Mesenchymal stem cell (in vitro differentiated cells and primary cell): ENCODE data around the gene ATP2A3.

Source experiments
- DNase-seq: peaks from one replicate; pipeline ENCODE4 v3.0.0-alpha.2; 2013
- H2AFZ ChIP-seq: one replicate; pipeline ENCODE4 v1.6.1; 2013; ENCODE audit warnings: low read depth, mild to moderate bottlenecking, control low read depth, inconsistent platforms, low read length, moderate library complexity
- H2AK5ac ChIP-seq: 2 replicates; pipeline ENCODE4 v1.6.1; 2013; ENCODE audit warnings: low read length, moderate library complexity, mild to moderate bottlenecking, inconsistent platforms; ENCODE audit not compliant: severe bottlenecking
- H2BK120ac ChIP-seq: one replicate; pipeline ENCODE4 v1.6.1; 2013; ENCODE audit warnings: low read depth, mild to moderate bottlenecking, inconsistent platforms, low read length, moderate library complexity
- H2BK12ac ChIP-seq, 2 experiments: one replicate each; pipeline ENCODE4 v1.6.1; 2013; ENCODE audit warnings: inconsistent platforms in 2 of 2, low read length in 2 of 2, mild to moderate bottlenecking in 2 of 2, moderate library complexity in 2 of 2, control low read depth in 1 of 2
- H2BK15ac ChIP-seq: one replicate; pipeline ENCODE4 v1.6.1; 2013; ENCODE audit warnings: mild to moderate bottlenecking, low read depth, inconsistent platforms; ENCODE audit not compliant: poor library complexity, severe bottlenecking
- H2BK5ac ChIP-seq: 2 replicates; pipeline ENCODE4 v1.6.1; 2013; ENCODE audit warnings: low read depth, mild to moderate bottlenecking, low read length, control low read depth, inconsistent platforms; ENCODE audit not compliant: poor library complexity, severe bottlenecking
- H3K14ac ChIP-seq, 2 experiments: one replicate each; pipeline ENCODE4 v1.6.1; 2013; ENCODE audit warnings: inconsistent platforms in 2 of 2, low read length in 2 of 2, control low read depth in 1 of 2, mild to moderate bottlenecking in 1 of 2, moderate library complexity in 1 of 2
- H3K18ac ChIP-seq, 2 experiments: one replicate each; pipeline ENCODE4 v1.6.1; 2013; ENCODE audit warnings: inconsistent platforms in 2 of 2, low read length in 2 of 2, control low read depth in 1 of 2, low read depth in 1 of 2, mild to moderate bottlenecking in 1 of 2
- H3K23ac ChIP-seq, 2 experiments: one replicate each; pipeline ENCODE4 v1.6.1; 2013; ENCODE audit warnings: inconsistent platforms in 2 of 2, low read length in 2 of 2, mild to moderate bottlenecking in 2 of 2, moderate library complexity in 2 of 2, control low read depth in 1 of 2
- H3K27ac ChIP-seq: 2 replicates; pipeline ENCODE4 v1.5.1; 2013; ENCODE audit warnings: mild to moderate bottlenecking, moderate library complexity, low read length, control low read depth, inconsistent platforms; ENCODE audit not compliant: poor library complexity, severe bottlenecking
- H3K27me3 ChIP-seq, 2 experiments: 2 replicates each; pipeline versions ENCODE4 v1.6.1 to v1.7.0; 2013; ENCODE audit warnings: low read length in 2 of 2, mild to moderate bottlenecking in 2 of 2, moderate library complexity in 2 of 2, control low read depth in 1 of 2, inconsistent platforms in 1 of 2; ENCODE audit not compliant: control insufficient read depth in 1 of 2, insufficient read depth in 1 of 2
- H3K36me3 ChIP-seq, 2 experiments: 2 replicates each; pipeline versions ENCODE4 v1.6.1 to v1.7.0; 2013; ENCODE audit warnings: low read length in 2 of 2, control low read depth in 1 of 2, inconsistent platforms in 1 of 2, low read depth in 1 of 2, mild to moderate bottlenecking in 1 of 2; ENCODE audit not compliant: insufficient read depth in 2 of 2, control insufficient read depth in 1 of 2
- H3K4ac ChIP-seq, 2 experiments: one replicate each; pipeline ENCODE4 v1.6.1; 2013; ENCODE audit warnings: inconsistent platforms in 2 of 2, low read length in 2 of 2, mild to moderate bottlenecking in 2 of 2, moderate library complexity in 2 of 2, control low read depth in 1 of 2, low read depth in 1 of 2
- H3K4me1 ChIP-seq: 2 replicates; pipeline ENCODE4 v1.6.1; 2013; ENCODE audit warnings: low read depth, low read length, control low read depth; ENCODE audit not compliant: control insufficient read depth, insufficient read depth
- H3K4me2 ChIP-seq: 2 replicates; pipeline ENCODE4 v1.6.1; 2013; ENCODE audit warnings: low read length, mild to moderate bottlenecking, inconsistent platforms; ENCODE audit not compliant: poor library complexity, severe bottlenecking
- H3K4me3 ChIP-seq, 2 experiments: 2 replicates each; pipeline versions ENCODE4 v1.5.1 to v1.7.0; 2013; ENCODE audit warnings: low read length in 2 of 2, mild to moderate bottlenecking in 2 of 2, control low read depth in 1 of 2, low read depth in 1 of 2; ENCODE audit not compliant: insufficient read depth in 1 of 2
- H3K79me1 ChIP-seq: replicated peaks from 2 replicates; pipeline ENCODE4 v1.6.1; 2013; ENCODE audit warnings: mild to moderate bottlenecking, control low read depth, low read length, inconsistent platforms; ENCODE audit not compliant: poor library complexity, severe bottlenecking
- H3K9ac ChIP-seq: 2 replicates; pipeline ENCODE4 v1.7.0; 2013; ENCODE audit warnings: mild to moderate bottlenecking, low read length, moderate library complexity
- H3K9me3 ChIP-seq: 2 replicates; pipeline ENCODE4 v1.7.0; 2013; ENCODE audit warnings: mild to moderate bottlenecking, low read length; ENCODE audit not compliant: control insufficient read depth
- H4K8ac ChIP-seq: one replicate; pipeline ENCODE4 v1.6.1; 2013; ENCODE audit warnings: inconsistent platforms, mild to moderate bottlenecking, low read length, moderate library complexity
- H4K91ac ChIP-seq: one replicate; pipeline ENCODE4 v1.6.1; 2013; ENCODE audit warnings: mild to moderate bottlenecking, low read length, inconsistent platforms
- WGBS: methylation state at CpG from one replicate; pipeline ENCODE4 v1.1.7; 2013; ENCODE audit warnings: mixed read lengths; 5-methylcytosine and 5-hydroxymethylcytosine counted together

Gene ATP2A3

GRCh38 chr17:4006165-4006589 is 41.9 kb upstream of the ATP2A3 start:
- Histone ChIP-seq H3K4me3 (no peak overlapping the region), H3K36me3 (peaks cover 57 to 59% of the 10 kb centered on the region in 2 experiments), H3K79me1 (no peaks in the 10 kb centered on the region)

GRCh38 chr17:4005296-4006164 is 41.3 kb upstream of the ATP2A3 start:
- Histone ChIP-seq H2BK12ac (no peak overlapping the region), H3K27ac (no peak overlapping the region), H4K8ac (peak overlapping the region; percentile 21), H3K9ac (no peak overlapping the region), H3K9me3 (no peaks in the 10 kb centered on the region), H3K4me1 (peaks cover 3% of the 10 kb centered on the region), H3K27me3 (peaks cover 5 to 9% of the 10 kb centered on the region in 2 experiments), H3K23ac (no peak overlapping the region), H2BK5ac (no peak overlapping the region), H4K91ac (no peak overlapping the region), H3K4ac (no peak overlapping the region), H2BK15ac (no peak overlapping the region), H3K79me1 (no peaks in the 10 kb centered on the region), H2AK5ac (no peak overlapping the region), H3K4me2 (no peak overlapping the region), H3K18ac (no peak overlapping the region), H2BK120ac (no peak overlapping the region), H3K14ac (no peak overlapping the region), H3K36me3 (peaks cover 51 to 59% of the 10 kb centered on the region in 2 experiments), H2AFZ (no peak overlapping the region), H3K4me3 (no peak overlapping the region)
- WGBS = 97% methylated on average over 20 of the region's 22 CpGs
- no peak for DNase-seq

More at GRCh38 chr17:4006165-4006589, 41.9 kb upstream of the ATP2A3 start:
- H2AK5ac ChIP-seq = no peak overlapping the region
- no peak overlapping the region for H2BK5ac ChIP-seq
- peaks cover 3% of the 10 kb centered on the region for H3K4me1 ChIP-seq
- peaks cover under 1 to 5% of the 10 kb centered on the region in 2 experiments for H3K27me3 ChIP-seq
- H4K91ac ChIP-seq = no peak overlapping the region
- no peak overlapping the region for H3K4ac ChIP-seq
- H3K9ac ChIP-seq = no peak overlapping the region
- DNase-seq = no peak
- WGBS = 90% methylated on average over 12 of the region's 12 CpGs
- H3K27ac ChIP-seq = no peak overlapping the region
- H3K18ac ChIP-seq = no peak overlapping the region
- no peak overlapping the region for H2BK15ac ChIP-seq
- no peaks in the 10 kb centered on the region for H3K9me3 ChIP-seq
- H3K14ac ChIP-seq = no peak overlapping the region
- H4K8ac ChIP-seq = peak overlapping the region; percentile 19
- no peak overlapping the region for H2BK120ac ChIP-seq
- H2BK12ac ChIP-seq = no peak overlapping the region
- no peak overlapping the region for H2AFZ ChIP-seq
- H3K23ac ChIP-seq = no peak overlapping the region
- no peak overlapping the region for H3K4me2 ChIP-seq

- Histone ChIP-seq H2BK120ac (no peak overlapping the region), H4K8ac (peak overlapping the region; percentile 27), H2AFZ (no peak overlapping the region), H3K4me2 (no peak overlapping the region), H3K79me1 (no peaks in the 10 kb centered on the region), H3K23ac (no peak overlapping the region), H2BK15ac (no peak overlapping the region), H3K27ac (no peak overlapping the region), H3K36me3 (peaks cover 46 to 57% of the 10 kb centered on the region in 2 experiments), H2BK12ac (no peak overlapping the region), H3K9ac (peak overlapping the region; percentile 29), H3K14ac (no peak overlapping the region), H2AK5ac (no peak overlapping the region), H3K4me1 (peaks cover 3% of the 10 kb centered on the region), H3K4me3 (no peak overlapping the region), H3K18ac (no peak overlapping the region), H4K91ac (no peak overlapping the region), H3K9me3 (no peaks in the 10 kb centered on the region), H3K27me3 (peaks cover 5 to 9% of the 10 kb centered on the region in 2 experiments), H2BK5ac (no peak overlapping the region), H3K4ac (no peak overlapping the region)
- WGBS = 30% methylated on average over 41 of the region's 44 CpGs
- peak; percentile 44 for DNase-seq
Observed at GRCh38 chr17:4004517-4005295, 40.5 kb upstream of the ATP2A3 start.
